ENCODE results near the gene GLCE. TPM values are rescaled to one million over a fixed set of nuclear protein-coding genes. Genes with fewer than 3 reads are reported as not detected.

GLCE gene
- total and polyA plus RNA-seq, 5 donors: 4.8 to 10.2 (median 8.8) TPM

DNA sequence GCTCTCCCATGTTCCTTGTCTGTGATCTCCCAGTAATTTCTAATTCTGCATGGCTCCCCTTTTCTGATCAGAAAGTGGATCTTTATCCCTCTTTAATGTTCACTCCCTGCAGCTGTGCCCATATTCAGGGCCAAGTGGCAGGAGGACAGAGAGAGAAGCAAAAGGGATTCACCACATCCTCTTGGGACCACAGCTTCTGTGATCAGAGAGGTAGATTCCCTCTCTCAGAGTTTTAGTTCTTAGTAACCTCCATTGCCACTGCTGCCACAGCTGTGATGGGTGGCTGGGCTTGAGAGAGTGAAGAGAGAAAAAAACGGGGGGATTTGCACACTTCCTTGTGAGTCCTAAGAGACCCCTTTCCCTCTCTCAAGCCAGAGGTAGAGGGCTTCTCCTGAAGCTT, 49.2 kb downstream of the GLCE start:
- no peaks in the 10 kb centered on the region for H3K27me3 ChIP-seq (ENCODE audit: control insufficient read depth, insufficient read depth)
- no peak overlapping the region for H3K4me3 ChIP-seq (ENCODE audit: low read length)
- H3K9me3 ChIP-seq (ENCODE audit: control insufficient read depth, low read length): no peaks in the 10 kb centered on the region
- intact Hi-C loops (cut with DNase I): no loop called here
- ATAC-seq (no peak), DNase-seq (no peak)
- no peaks in the 10 kb centered on the region for H3K4me1 ChIP-seq (ENCODE audit: control insufficient read depth, insufficient read depth, low read length)
- H3K27ac ChIP-seq (ENCODE audit: low read length): no peak overlapping the region
- WGBS: 72% methylated on average over 1 of the region's 1 CpG

DNA sequence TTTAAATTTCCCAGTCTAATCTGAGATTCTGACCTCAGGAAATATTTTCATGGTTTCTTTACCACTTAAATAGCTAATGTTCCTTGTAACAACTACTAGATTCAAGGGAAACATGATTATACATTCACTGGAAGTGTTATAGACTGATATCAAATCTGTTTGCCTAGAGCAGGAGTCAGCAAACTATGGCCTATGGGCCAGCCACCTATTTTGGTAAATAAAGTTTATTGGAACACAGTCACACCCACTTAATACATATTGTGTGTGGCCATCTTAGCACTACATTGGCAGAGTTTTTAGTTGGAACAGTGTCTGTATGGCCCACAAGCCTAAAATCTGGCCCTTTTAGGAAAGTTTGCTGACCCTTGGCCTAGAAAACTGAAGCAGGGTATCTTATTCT, 50.1 kb downstream of the GLCE start:
- H3K27me3 ChIP-seq (ENCODE audit: control insufficient read depth, insufficient read depth): no peaks in the 10 kb centered on the region
- H3K9me3 ChIP-seq (ENCODE audit: control insufficient read depth, low read length): no peaks in the 10 kb centered on the region
- ATAC-seq: no peak
- H3K4me1 ChIP-seq (ENCODE audit: control insufficient read depth, insufficient read depth, low read length): no peaks in the 10 kb centered on the region
- no peak overlapping the region for H3K27ac ChIP-seq (ENCODE audit: low read length)
- intact Hi-C loops (cut with DNase I): no loop called here
- no peak overlapping the region for H3K4me3 ChIP-seq (ENCODE audit: low read length)
- no peak for DNase-seq

DNA sequence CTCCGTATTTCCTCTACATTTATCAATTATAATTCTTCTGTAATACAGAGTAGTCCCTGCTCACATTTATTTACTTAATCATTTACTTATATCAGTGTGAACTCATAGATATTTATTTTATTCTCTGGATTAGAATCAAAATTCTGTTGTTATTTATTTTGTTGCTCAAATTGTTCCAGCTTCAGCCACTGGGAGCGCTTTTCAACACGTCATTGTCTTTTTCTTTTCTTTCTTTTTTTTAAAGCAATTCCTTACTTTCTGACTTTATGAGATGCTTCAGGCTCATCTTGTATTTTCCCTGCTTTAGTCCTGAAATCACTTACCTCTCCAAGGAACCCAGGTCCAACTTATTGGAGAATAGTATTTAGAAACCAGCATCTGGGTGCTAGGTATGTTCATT, 53.4 kb downstream of the GLCE start:
- Histone ChIP-seq H3K27me3 (ENCODE audit: control insufficient read depth, insufficient read depth) (no peaks in the 10 kb centered on the region), H3K27ac (ENCODE audit: low read length) (no peak overlapping the region), H3K9me3 (ENCODE audit: control insufficient read depth, low read length) (no peaks in the 10 kb centered on the region), H3K4me1 (ENCODE audit: control insufficient read depth, insufficient read depth, low read length) (no peaks in the 10 kb centered on the region), H3K4me3 (ENCODE audit: low read length) (no peak overlapping the region)
- 93% methylated on average over 3 of the region's 3 CpGs for WGBS
- intact Hi-C loops (cut with DNase I): no loop called here
- DNase-seq (no peak), ATAC-seq (no peak)

DNA sequence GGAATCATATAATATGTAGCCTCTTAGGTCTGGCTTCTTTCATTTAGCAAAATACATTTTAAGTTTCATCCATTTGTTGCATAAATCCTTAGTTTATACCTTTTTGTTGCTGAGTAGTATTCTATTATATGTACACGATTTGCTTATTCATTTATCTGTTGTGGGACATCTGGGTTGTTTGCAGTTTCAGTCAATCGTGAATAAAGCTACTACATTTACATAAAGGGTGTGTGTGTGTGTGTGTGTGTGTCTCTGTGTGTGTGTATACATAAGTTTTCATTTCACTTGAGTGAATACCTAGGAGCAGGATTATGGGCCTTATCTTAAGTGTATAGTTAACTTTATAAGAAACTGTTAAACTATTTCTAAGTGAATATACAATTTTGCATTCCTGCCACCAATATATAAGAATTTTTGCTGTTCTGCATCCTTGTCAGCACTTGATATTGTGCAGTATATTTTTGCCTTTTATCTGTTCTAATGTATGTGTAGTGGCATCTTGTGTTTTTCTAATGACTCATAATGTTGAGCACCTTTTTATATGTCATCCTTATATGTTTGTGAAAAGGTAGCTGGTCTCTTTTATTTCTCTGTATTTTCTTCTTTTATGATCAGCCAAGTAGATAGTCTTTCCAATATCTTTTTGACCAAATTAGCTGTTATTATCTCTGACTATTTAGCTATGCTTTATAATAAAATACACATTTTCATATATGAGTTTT, 55.0 kb downstream of the GLCE start:
- WGBS: 87% methylated on average over 2 of the region's 2 CpGs
- Histone ChIP-seq H3K4me3 (ENCODE audit: low read length) (no peak overlapping the region), H3K4me1 (ENCODE audit: control insufficient read depth, insufficient read depth, low read length) (no peaks in the 10 kb centered on the region), H3K27me3 (ENCODE audit: control insufficient read depth, insufficient read depth) (no peaks in the 10 kb centered on the region), H3K27ac (ENCODE audit: low read length) (no peak overlapping the region), H3K9me3 (ENCODE audit: control insufficient read depth, low read length) (no peaks in the 10 kb centered on the region)
- ATAC-seq (no peak), DNase-seq (no peak)
- intact Hi-C loops (cut with DNase I): no loop called here

DNA sequence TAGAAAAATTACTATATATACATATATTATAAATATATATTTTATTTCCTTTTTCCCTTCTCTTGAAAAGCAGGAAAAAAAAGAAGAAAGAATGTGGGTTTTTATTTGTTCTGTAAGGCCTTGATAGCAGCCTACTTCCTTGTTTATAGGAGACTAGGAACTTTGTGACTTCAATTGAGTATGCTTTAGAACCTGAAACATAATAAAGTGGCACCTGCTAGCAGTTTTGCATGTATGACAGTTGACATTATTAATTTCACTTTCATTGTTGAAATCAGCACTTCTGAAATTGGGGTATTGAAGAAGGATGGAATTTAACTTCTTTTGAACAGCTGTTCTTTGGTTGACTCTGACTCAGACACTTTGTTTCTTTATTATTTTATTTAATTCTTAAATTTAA, 56.9 kb downstream of the GLCE start:
- no peaks in the 10 kb centered on the region for H3K9me3 ChIP-seq (ENCODE audit: control insufficient read depth, low read length)

DNA sequence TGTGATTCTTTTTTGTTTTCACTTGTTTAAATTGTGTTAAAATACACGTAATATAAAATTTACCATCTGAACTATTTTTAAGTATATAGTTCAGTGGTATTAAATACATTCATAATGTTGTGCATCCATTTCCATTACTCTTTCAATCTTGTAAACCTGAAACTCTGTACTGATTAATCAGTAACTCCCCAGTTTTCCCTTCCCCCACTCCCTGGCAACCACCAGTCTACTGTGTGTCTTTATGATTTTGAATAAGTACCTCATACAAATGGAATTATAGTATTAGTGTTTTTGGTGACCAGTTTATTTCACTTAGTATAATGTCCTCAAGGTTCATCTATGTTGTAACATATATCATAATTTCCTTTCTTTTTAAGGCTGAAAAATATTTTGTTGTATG, 59.3 kb downstream of the GLCE start:
- ATAC-seq (no peak), DNase-seq (no peak)
- no peaks in the 10 kb centered on the region for H3K9me3 ChIP-seq (ENCODE audit: control insufficient read depth, low read length)
- no peaks in the 10 kb centered on the region for H3K4me1 ChIP-seq (ENCODE audit: control insufficient read depth, insufficient read depth, low read length)
- intact Hi-C loops (cut with DNase I): no loop called here
- H3K27me3 ChIP-seq (ENCODE audit: control insufficient read depth, insufficient read depth): no peaks in the 10 kb centered on the region
- 97% methylated on average over 1 of the region's 1 CpG for WGBS
- no peak overlapping the region for H3K4me3 ChIP-seq (ENCODE audit: low read length)
- no peak overlapping the region for H3K27ac ChIP-seq (ENCODE audit: low read length)

More for the DNA sequence above, 56.9 kb downstream of the GLCE start:
- ATAC-seq (no peak), DNase-seq (no peak)
- intact Hi-C loops (cut with DNase I): no loop called here
- Histone ChIP-seq H3K27me3 (ENCODE audit: control insufficient read depth, insufficient read depth) (no peaks in the 10 kb centered on the region), H3K4me3 (ENCODE audit: low read length) (no peak overlapping the region), H3K4me1 (ENCODE audit: control insufficient read depth, insufficient read depth, low read length) (no peaks in the 10 kb centered on the region), H3K27ac (ENCODE audit: low read length) (no peak overlapping the region)

DNA sequence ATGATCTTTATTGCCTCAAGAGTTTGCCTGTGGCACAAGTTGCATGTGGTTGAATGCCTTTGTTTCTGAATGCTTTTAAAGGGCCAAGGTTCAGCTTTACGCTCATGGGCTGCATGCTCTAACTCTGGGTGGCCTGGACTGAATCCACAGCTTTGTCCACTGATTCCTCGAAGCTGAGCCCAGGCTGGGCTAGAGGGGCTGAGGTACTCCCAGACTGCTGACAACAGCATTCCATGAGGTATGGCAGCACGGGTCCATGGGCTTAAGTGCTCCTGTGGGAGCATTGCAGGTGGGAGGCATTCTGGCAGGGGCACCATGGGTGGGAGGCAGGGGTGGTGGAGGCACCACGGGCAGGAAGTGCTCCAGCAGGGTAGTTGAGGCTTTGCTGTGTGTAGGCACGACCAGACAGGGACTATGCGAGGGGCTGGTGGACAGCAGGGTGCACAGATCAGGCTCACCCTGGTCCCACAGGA, 61.6 kb downstream of the GLCE start:
- Histone ChIP-seq H3K27ac (ENCODE audit: low read length) (no peak overlapping the region), H3K27me3 (ENCODE audit: control insufficient read depth, insufficient read depth) (no peaks in the 10 kb centered on the region), H3K4me1 (ENCODE audit: control insufficient read depth, insufficient read depth, low read length) (no peaks in the 10 kb centered on the region), H3K4me3 (ENCODE audit: low read length) (no peak overlapping the region), H3K9me3 (ENCODE audit: control insufficient read depth, low read length) (no peaks in the 10 kb centered on the region)
- WGBS: 96% methylated on average over 6 of the region's 6 CpGs
- peak in 1 of 2 donors; percentile 19 for ATAC-seq
- DNase-seq: no peak
- intact Hi-C loops (cut with DNase I): no loop called here

DNA sequence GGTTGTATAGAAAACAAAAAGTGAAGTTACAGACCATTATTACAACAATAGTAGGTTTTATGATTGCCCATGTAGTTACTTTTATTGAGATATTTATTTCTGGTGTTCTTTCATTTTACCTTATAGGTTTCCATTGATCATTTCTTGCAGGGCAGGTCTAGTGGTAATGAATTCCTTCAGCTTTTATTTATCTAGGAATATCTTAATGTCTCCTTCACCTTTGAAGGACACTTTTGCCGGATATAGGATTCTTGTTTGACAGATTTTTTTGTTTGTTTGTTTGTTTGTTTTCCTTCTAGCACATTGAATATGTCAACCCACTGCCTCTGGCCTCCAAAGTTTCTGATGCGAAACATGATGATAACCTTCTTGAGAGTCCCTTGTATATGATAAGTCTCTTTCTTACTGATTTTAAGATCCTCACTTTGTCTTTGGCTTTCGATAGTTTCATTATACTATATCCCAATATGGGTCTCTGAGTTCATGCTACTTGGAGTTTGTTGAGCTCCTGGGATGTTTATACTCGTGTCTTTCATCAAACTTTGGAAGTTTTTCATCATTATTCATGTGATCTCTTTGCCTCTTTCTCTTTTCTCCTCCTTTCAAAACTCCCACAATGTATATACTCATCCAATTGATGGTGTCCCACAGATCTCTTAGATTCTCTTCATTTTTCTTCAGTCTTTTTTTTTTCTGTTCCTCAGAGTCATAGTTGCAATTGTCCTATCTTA, 62.8 kb downstream of the GLCE start:
- H3K27me3 ChIP-seq (ENCODE audit: control insufficient read depth, insufficient read depth): no peaks in the 10 kb centered on the region
- H3K27ac ChIP-seq (ENCODE audit: low read length): no peak overlapping the region
- WGBS: 95% methylated on average over 4 of the region's 4 CpGs
- intact Hi-C loops (cut with DNase I): no loop called here
- ATAC-seq: no peak
- no peak for DNase-seq
- no peak overlapping the region for H3K4me3 ChIP-seq (ENCODE audit: low read length)
- no peaks in the 10 kb centered on the region for H3K4me1 ChIP-seq (ENCODE audit: control insufficient read depth, insufficient read depth, low read length)
- no peaks in the 10 kb centered on the region for H3K9me3 ChIP-seq (ENCODE audit: control insufficient read depth, low read length)

DNA sequence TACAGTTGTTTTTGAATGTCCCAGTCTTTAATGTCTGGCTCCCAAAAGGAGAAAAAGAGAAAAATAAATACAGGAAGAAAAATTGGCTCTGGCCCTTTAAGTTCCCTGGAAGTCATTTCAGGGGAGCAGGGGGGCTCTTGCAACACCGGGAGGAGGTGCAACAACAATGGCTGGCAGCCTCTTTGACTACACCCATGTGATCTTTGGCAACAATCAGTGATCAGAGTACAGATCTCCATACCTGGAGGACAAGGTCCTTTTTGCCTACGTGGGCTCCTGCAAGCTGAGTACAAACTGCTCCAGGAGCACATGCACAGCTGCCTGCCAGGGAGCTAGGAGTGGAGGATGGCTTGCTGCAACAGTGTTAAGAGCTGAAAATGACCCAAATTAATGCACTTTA, 63.9 kb downstream of the GLCE start:
- ATAC-seq: peak; percentile 50 to 84

DNA sequence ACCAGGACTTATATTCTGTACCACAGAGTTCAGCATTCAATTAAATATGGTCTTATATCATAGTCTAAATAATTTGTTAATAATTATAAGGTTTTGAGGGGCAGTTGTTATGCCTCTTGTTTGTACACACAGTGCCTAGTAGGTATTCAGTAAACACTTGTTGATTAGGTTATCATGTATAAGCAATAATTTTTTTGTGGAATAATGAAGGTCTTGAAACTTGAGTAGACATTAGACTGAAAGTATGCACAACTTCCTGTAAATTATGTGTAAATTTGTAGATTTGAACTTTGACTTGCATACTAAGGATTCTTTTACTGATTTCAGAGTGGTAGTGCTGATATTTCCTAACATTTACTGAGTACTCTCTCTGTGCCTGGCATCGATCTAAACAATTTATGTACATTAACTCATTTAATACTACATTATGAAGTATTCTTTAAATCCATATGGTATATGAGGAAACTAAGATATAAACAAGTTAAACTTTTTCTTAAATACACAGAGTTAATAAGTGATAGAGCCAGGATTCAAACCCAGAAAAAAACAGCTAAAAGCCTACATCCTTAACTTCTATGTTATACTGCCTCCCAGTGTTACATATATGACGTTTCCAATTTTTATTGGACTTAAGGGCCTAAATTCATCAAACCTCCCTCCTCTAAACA, 65.1 kb downstream of the GLCE start:
- H3K4me1 ChIP-seq (ENCODE audit: control insufficient read depth, insufficient read depth, low read length): no peaks in the 10 kb centered on the region
- no peak overlapping the region for H3K27ac ChIP-seq (ENCODE audit: low read length)
- WGBS: 69% methylated on average over 2 of the region's 2 CpGs
- no peak overlapping the region for H3K4me3 ChIP-seq (ENCODE audit: low read length)
- H3K27me3 ChIP-seq (ENCODE audit: control insufficient read depth, insufficient read depth): no peaks in the 10 kb centered on the region
- H3K9me3 ChIP-seq (ENCODE audit: control insufficient read depth, low read length): no peaks in the 10 kb centered on the region
- ATAC-seq (peak in 1 of 2 donors; percentile 37), DNase-seq (no peak)
- intact Hi-C loops (cut with DNase I): loop anchor here in 3 of 4 donors (2.0 to 5.0 kb wide), 3 partner anchors 163 to 168 kb away; no protein-coding TSS in a partner anchor

More for the DNA sequence above, 63.9 kb downstream of the GLCE start:
- Histone ChIP-seq H3K9me3 (ENCODE audit: control insufficient read depth, low read length) (no peaks in the 10 kb centered on the region), H3K27me3 (ENCODE audit: control insufficient read depth, insufficient read depth) (no peaks in the 10 kb centered on the region), H3K4me3 (ENCODE audit: low read length) (no peak overlapping the region), H3K4me1 (ENCODE audit: control insufficient read depth, insufficient read depth, low read length) (no peaks in the 10 kb centered on the region), H3K27ac (ENCODE audit: low read length) (no peak overlapping the region)
- WGBS: 32% methylated on average over 2 of the region's 2 CpGs
- intact Hi-C loops (cut with DNase I): loop anchor here in 1 of 4 donors (2.0 kb wide), 1 partner anchor 166 kb away; no protein-coding TSS in a partner anchor
- DNase-seq: peak in 2 of 3 donors; percentile 10 to 30

DNA sequence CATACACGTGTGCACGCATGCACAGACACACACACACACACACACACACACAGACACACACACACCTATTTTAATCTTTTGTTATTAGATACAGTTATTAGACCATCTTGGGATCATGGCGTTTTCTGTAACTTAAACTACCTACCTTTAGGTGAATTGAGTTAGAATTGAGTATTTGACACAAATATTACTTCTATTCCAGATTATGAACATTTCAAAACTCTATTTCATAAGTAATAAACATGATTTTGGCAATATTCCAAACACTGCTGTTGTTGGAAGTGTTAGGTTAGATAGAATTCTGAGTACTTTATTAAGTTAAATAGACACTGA, 65.6 kb downstream of the GLCE start:
- no peak for ATAC-seq
- Histone ChIP-seq H3K9me3 (ENCODE audit: control insufficient read depth, low read length) (no peaks in the 10 kb centered on the region), H3K4me3 (ENCODE audit: low read length) (no peak overlapping the region), H3K27me3 (ENCODE audit: control insufficient read depth, insufficient read depth) (no peaks in the 10 kb centered on the region), H3K27ac (ENCODE audit: low read length) (no peak overlapping the region), H3K4me1 (ENCODE audit: control insufficient read depth, insufficient read depth, low read length) (no peaks in the 10 kb centered on the region)
- intact Hi-C loops (cut with DNase I): loop anchor here in 2 of 4 donors (5.0 kb wide), 2 partner anchors 164 to 169 kb away; no protein-coding TSS in a partner anchor
- 57% methylated on average over 3 of the region's 3 CpGs for WGBS
- no peak for DNase-seq
